ENCODE data around the gene PDLIM1. TPM values are rescaled to one million over a fixed set of nuclear protein-coding genes. Genes with fewer than 3 reads are reported as not detected.

PDLIM1 gene
- total RNA-seq, 1 experiment from 2014 or later: 183 TPM

DNA sequence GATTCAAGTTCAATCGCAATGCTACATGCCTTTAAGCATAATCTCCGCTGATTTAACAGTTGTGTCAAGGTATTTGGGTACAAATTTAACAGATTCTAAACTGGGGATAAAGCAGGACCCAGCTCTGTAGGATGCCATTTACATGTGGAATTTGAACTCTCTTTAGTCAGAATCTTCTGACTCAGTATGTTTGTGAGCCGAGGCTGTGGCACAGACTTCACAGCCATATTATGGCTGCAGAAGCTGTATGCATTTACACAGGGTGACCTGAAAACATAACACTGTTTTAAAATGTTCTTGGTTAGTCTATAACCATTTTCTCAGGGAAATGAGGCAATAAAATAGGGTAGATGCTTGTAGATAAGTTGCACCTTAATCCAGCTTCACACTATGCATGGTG lies 8.7 kb downstream of the PDLIM1 start:
- intact Hi-C loops (cut with micrococcal nuclease; ENCODE audit: unreplicated experiment) (no loop called here), in situ Hi-C loops (cut with HindIII; ENCODE audit: low pct_unique_long_range_greater_than_20kb, low sequenced_read_pairs) (no loop called here)
- no TSS peak for BruUV-seq (replicated peaks)
- ChIA-PET CTCF (interaction anchor here (0.9 kb wide), 1 partner anchor 36 kb away, joined by 3 read pairs; no protein-coding TSS in a partner anchor), POLR2A (no interaction called here)
- no peak overlapping the region for H3K4me3 ChIP-seq (ENCODE audit: low read depth in 2 of 2, low read length in 2 of 2)
- H3K27ac ChIP-seq (ENCODE audit: low read length): peak overlapping the region; percentile 25; the same call in 1 of the 2 replicates
- no peaks in the 10 kb centered on the region for H3K36me3 ChIP-seq (ENCODE audit: control insufficient read depth, insufficient read depth, low read length)
- ATAC-seq: no peak; the same call in 1 of the 2 replicates
- H3K4me1 ChIP-seq (ENCODE audit: control insufficient read depth, insufficient read depth, low read length): peaks cover 53% of the 10 kb centered on the region
- no peaks in the 10 kb centered on the region for H3K9me3 ChIP-seq (ENCODE audit: control insufficient read depth, insufficient read depth, low read depth, low read length)
- TF ChIP-seq REST (IDR thresholded peaks at IDR 0.05; ENCODE audit: insufficient read depth in 1 of 2, low read depth in 2 of 2, low read length in 1 of 2): no peak
- H3K27me3 ChIP-seq (ENCODE audit: control insufficient read depth, insufficient read depth, low read length): no peaks in the 10 kb centered on the region
- no peak for DNase-seq (ENCODE audit: low read depth, low spot score)

- H3K27ac ChIP-seq (ENCODE audit: low read length): peak overlapping the region; percentile 32; the same call in 1 of the 2 replicates
- TF ChIP-seq SIN3A (IDR thresholded peaks at IDR 0.05; ENCODE audit: borderline replicate concordance, insufficient read depth, low read depth, low read length): no peak
- TF ChIP-seq REST (IDR thresholded peaks at IDR 0.05; ENCODE audit: insufficient read depth in 1 of 2, low read depth in 2 of 2, low read length in 1 of 2): no peak
- intact Hi-C loops (cut with micrococcal nuclease; ENCODE audit: unreplicated experiment): no loop called here
- ATAC-seq (no peak), DNase-seq (ENCODE audit: low read depth, low spot score) (no peak)
- no TSS peak for BruUV-seq (replicated peaks)
- in situ Hi-C loops (cut with HindIII; ENCODE audit: low pct_unique_long_range_greater_than_20kb, low sequenced_read_pairs): no loop called here
- no peaks in the 10 kb centered on the region for H3K36me3 ChIP-seq (ENCODE audit: control insufficient read depth, insufficient read depth, low read length)
- H3K4me3 ChIP-seq (ENCODE audit: low read depth in 2 of 2, low read length in 2 of 2): no peak overlapping the region
- no peaks in the 10 kb centered on the region for H3K9me3 ChIP-seq (ENCODE audit: control insufficient read depth, insufficient read depth, low read depth, low read length)
- ChIA-PET POLR2A (no interaction called here), CTCF (interaction anchor here (0.9 kb wide), 1 partner anchor 35 kb away, joined by 3 read pairs; no protein-coding TSS in a partner anchor)
- H3K27me3 ChIP-seq (ENCODE audit: control insufficient read depth, insufficient read depth, low read length): no peaks in the 10 kb centered on the region
- peaks cover 48% of the 10 kb centered on the region for H3K4me1 ChIP-seq (ENCODE audit: control insufficient read depth, insufficient read depth, low read length)
Observed at GRCh38 chr10:95281206-95281605, 9.6 kb downstream of the PDLIM1 start.

- TF ChIP-seq, protein P1, sequence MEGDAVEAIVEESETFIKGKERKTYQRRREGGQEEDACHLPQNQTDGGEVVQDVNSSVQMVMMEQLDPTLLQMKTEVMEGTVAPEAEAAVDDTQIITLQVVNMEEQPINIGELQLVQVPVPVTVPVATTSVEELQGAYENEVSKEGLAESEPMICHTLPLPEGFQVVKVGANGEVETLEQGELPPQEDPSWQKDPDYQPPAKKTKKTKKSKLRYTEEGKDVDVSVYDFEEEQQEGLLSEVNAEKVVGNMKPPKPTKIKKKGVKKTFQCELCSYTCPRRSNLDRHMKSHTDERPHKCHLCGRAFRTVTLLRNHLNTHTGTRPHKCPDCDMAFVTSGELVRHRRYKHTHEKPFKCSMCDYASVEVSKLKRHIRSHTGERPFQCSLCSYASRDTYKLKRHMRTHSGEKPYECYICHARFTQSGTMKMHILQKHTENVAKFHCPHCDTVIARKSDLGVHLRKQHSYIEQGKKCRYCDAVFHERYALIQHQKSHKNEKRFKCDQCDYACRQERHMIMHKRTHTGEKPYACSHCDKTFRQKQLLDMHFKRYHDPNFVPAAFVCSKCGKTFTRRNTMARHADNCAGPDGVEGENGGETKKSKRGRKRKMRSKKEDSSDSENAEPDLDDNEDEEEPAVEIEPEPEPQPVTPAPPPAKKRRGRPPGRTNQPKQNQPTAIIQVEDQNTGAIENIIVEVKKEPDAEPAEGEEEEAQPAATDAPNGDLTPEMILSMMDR (IDR thresholded peaks at IDR 0.05): no peak
- TF ChIP-seq SIN3A (IDR thresholded peaks at IDR 0.05; ENCODE audit: borderline replicate concordance, insufficient read depth, low read depth, low read length): no peak
- no peak for TF ChIP-seq TCF7L2 (IDR thresholded peaks at IDR 0.05; ENCODE audit: low read depth, low read length)
- no peak for TF ChIP-seq REST (IDR thresholded peaks at IDR 0.05; ENCODE audit: insufficient read depth in 1 of 2, low read depth in 2 of 2, low read length in 1 of 2)
- TF ChIP-seq POLR2AphosphoS5 (IDR thresholded peaks at IDR 0.05; ENCODE audit: low read depth, low read length): no peak
- ChIA-PET POLR2A (no interaction called here), CTCF (no interaction called here)
- in situ Hi-C loops (cut with HindIII; ENCODE audit: low pct_unique_long_range_greater_than_20kb, low sequenced_read_pairs) (no loop called here), intact Hi-C loops (cut with micrococcal nuclease; ENCODE audit: unreplicated experiment) (no loop called here)
- no peak for DNase-seq (ENCODE audit: low read depth, low spot score)
- Histone ChIP-seq H3K27me3 (ENCODE audit: control insufficient read depth, insufficient read depth, low read length) (no peaks in the 10 kb centered on the region), H3K4me1 (ENCODE audit: control insufficient read depth, insufficient read depth, low read length) (peaks cover 53% of the 10 kb centered on the region), H3K27ac (ENCODE audit: low read length) (peak overlapping the region; percentile 32), H3K4me3 (ENCODE audit: low read depth in 2 of 2, low read length in 2 of 2) (no peak overlapping the region), H3K9me3 (ENCODE audit: control insufficient read depth, insufficient read depth, low read depth, low read length) (no peaks in the 10 kb centered on the region), H3K36me3 (ENCODE audit: control insufficient read depth, insufficient read depth, low read length) (no peaks in the 10 kb centered on the region)
- no peak for ATAC-seq
- no TSS peak for BruUV-seq (replicated peaks)
Observed at GRCh38 chr10:95280637-95281036, 10.2 kb downstream of the PDLIM1 start.

Data from Panc1 (cell line).